Keratinocyte (primary cell): Measurements from ENCODE around the gene AK9.

Source experiments
- EZH2 ChIP-seq: IDR thresholded peaks from one replicate; pipeline ENCODE4 v1.6.1; 2012; ENCODE audit warnings: inconsistent platforms, mild to moderate bottlenecking, low read length, moderate library complexity
- TF ChIP-seq, protein P1 (sequence below), 3 experiments: IDR thresholded peaks in 1 of 3; conservative IDR thresholded peaks in 1 of 3; optimal IDR thresholded peaks in 1 of 3; 2 replicates in 2 of 3; 3 replicates in 1 of 3; pipeline versions ENCODE3 to v1.5.1; 2011; ENCODE audit warnings: low read length in 3 of 3, mild to moderate bottlenecking in 3 of 3, moderate library complexity in 2 of 3, control low read depth in 1 of 3, inconsistent platforms in 1 of 3; ENCODE audit not compliant: insufficient read depth in 2 of 3; ENCODE audit errors: extremely low read depth in 1 of 3

- TF ChIP-seq, protein P1, sequence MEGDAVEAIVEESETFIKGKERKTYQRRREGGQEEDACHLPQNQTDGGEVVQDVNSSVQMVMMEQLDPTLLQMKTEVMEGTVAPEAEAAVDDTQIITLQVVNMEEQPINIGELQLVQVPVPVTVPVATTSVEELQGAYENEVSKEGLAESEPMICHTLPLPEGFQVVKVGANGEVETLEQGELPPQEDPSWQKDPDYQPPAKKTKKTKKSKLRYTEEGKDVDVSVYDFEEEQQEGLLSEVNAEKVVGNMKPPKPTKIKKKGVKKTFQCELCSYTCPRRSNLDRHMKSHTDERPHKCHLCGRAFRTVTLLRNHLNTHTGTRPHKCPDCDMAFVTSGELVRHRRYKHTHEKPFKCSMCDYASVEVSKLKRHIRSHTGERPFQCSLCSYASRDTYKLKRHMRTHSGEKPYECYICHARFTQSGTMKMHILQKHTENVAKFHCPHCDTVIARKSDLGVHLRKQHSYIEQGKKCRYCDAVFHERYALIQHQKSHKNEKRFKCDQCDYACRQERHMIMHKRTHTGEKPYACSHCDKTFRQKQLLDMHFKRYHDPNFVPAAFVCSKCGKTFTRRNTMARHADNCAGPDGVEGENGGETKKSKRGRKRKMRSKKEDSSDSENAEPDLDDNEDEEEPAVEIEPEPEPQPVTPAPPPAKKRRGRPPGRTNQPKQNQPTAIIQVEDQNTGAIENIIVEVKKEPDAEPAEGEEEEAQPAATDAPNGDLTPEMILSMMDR (optimal IDR thresholded peaks at IDR 0.05 in 1 of 3, IDR thresholded peaks at IDR 0.05 in 1 of 3, conservative IDR thresholded peaks at IDR 0.05 in 1 of 3; ENCODE audit: extremely low read depth in 1 of 3, insufficient read depth in 2 of 3, low read length in 3 of 3), result no peak
- TF ChIP-seq EZH2, result no peak
Measured at GRCh38 chr6:109450801-109451200, 240.2 kb downstream of the AK9 start.
